Liver (tissue), 3 donors: ENCODE data around the gene NCLN.
"Not testable (repeated sequence)": the region's sequence is repeated elsewhere in the genome, so short reads cannot be mapped to it uniquely, and the experiment has no call there.

Experiments
- EGR1 ChIP-seq, 2 donors: IDR thresholded peaks; 2 replicates each; pipeline ENCODE4 v1.6.1; 2016 to 2018; ENCODE audit warnings: antibody characterized with exemption in 2 of 2, low read depth in 2 of 2
- FOXA1 ChIP-seq: IDR thresholded peaks from 2 replicates; pipeline ENCODE4 v1.6.1; 2016; ENCODE audit warnings: antibody characterized with exemption
- GABPA ChIP-seq, 2 donors: IDR thresholded peaks in 1 of 2; conservative IDR thresholded peaks in 1 of 2; 2 replicates each; pipeline ENCODE4 v1.6.1; 2016; ENCODE audit warnings: antibody characterized with exemption in 2 of 2, mild to moderate bottlenecking in 1 of 2, moderate library complexity in 1 of 2
- NR2F2 ChIP-seq: IDR thresholded peaks from 2 replicates; pipeline ENCODE4 v1.6.1; 2016; ENCODE audit warnings: antibody characterized with exemption
- RAD21 ChIP-seq, 2 donors: IDR thresholded peaks; 2 replicates each; pipeline ENCODE4 v1.6.1; 2016; ENCODE audit warnings: antibody characterized with exemption in 2 of 2, mild to moderate bottlenecking in 2 of 2
- RXRA ChIP-seq, 2 donors: IDR thresholded peaks; 2 replicates each; pipeline ENCODE4 v1.6.1; 2017 to 2018; ENCODE audit warnings: antibody characterized with exemption in 2 of 2, mild to moderate bottlenecking in 1 of 2
- SP1 ChIP-seq: IDR thresholded peaks from 2 replicates; pipeline ENCODE4 v1.6.1; 2018; ENCODE audit warnings: antibody characterized with exemption, mild to moderate bottlenecking
- TAF1 ChIP-seq: conservative IDR thresholded peaks from 2 replicates; pipeline ENCODE4 v1.6.1; 2016; ENCODE audit warnings: antibody characterized with exemption, mild to moderate bottlenecking
- YY1 ChIP-seq: IDR thresholded peaks from 2 replicates; pipeline ENCODE4 v1.6.1; 2016; ENCODE audit warnings: antibody characterized with exemption, mild to moderate bottlenecking
- TF ChIP-seq, protein P1 (sequence below): IDR thresholded peaks from 2 replicates; pipeline ENCODE4 v1.6.1; 2016; ENCODE audit warnings: antibody characterized with exemption
- TF ChIP-seq, protein P2 (sequence below): IDR thresholded peaks from 2 replicates; pipeline ENCODE4 v1.6.1; 2016; ENCODE audit warnings: antibody characterized with exemption
- TF ChIP-seq, protein P3 (sequence below): fragments of 150-350 bp; IDR thresholded peaks from 2 replicates; pipeline ENCODE4 v1.5.1; 2017; ENCODE audit warnings: improper control_type of control experiment, low read depth, low read length; ENCODE audit not compliant: missing input control
- TF ChIP-seq, protein P4 (sequence below): IDR thresholded peaks from 2 replicates; pipeline ENCODE4 v1.6.1; 2016; ENCODE audit warnings: antibody characterized with exemption, mild to moderate bottlenecking
- TF ChIP-seq, protein P5 (sequence below): IDR thresholded peaks from 2 replicates; pipeline ENCODE4 v1.6.1; 2016; ENCODE audit warnings: antibody characterized with exemption
- donor health status: healthy.
- donor health status: healthy.

DNA sequence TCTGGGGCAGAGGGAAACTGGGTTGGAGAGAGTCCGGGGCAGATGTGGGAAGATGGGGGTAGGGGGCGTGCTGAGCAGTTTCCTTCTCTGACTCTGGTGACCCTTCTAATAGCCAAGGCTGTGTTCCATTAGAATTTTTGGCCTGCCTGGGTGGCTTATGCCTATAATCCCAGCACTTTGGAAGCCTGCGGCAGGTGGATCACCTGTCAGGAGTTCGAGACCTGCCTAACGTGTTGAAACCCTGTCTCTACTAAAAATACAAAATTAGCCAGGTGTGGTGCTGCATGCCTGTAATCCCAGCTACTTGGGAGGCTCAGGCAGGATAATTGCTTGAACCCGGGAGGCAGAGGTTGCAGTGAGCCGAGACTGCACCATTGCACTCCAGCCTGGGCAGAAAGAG, 17.2 kb downstream of the NCLN start:
- TF ChIP-seq, protein P1, sequence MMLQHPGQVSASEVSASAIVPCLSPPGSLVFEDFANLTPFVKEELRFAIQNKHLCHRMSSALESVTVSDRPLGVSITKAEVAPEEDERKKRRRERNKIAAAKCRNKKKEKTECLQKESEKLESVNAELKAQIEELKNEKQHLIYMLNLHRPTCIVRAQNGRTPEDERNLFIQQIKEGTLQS = not testable (repeated sequence)
- TF ChIP-seq, protein P2, sequence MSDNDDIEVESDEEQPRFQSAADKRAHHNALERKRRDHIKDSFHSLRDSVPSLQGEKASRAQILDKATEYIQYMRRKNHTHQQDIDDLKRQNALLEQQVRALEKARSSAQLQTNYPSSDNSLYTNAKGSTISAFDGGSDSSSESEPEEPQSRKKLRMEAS = not testable (repeated sequence)
- TF ChIP-seq, protein P3, sequence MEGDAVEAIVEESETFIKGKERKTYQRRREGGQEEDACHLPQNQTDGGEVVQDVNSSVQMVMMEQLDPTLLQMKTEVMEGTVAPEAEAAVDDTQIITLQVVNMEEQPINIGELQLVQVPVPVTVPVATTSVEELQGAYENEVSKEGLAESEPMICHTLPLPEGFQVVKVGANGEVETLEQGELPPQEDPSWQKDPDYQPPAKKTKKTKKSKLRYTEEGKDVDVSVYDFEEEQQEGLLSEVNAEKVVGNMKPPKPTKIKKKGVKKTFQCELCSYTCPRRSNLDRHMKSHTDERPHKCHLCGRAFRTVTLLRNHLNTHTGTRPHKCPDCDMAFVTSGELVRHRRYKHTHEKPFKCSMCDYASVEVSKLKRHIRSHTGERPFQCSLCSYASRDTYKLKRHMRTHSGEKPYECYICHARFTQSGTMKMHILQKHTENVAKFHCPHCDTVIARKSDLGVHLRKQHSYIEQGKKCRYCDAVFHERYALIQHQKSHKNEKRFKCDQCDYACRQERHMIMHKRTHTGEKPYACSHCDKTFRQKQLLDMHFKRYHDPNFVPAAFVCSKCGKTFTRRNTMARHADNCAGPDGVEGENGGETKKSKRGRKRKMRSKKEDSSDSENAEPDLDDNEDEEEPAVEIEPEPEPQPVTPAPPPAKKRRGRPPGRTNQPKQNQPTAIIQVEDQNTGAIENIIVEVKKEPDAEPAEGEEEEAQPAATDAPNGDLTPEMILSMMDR = not testable (repeated sequence)
- TF ChIP-seq, protein P4, sequence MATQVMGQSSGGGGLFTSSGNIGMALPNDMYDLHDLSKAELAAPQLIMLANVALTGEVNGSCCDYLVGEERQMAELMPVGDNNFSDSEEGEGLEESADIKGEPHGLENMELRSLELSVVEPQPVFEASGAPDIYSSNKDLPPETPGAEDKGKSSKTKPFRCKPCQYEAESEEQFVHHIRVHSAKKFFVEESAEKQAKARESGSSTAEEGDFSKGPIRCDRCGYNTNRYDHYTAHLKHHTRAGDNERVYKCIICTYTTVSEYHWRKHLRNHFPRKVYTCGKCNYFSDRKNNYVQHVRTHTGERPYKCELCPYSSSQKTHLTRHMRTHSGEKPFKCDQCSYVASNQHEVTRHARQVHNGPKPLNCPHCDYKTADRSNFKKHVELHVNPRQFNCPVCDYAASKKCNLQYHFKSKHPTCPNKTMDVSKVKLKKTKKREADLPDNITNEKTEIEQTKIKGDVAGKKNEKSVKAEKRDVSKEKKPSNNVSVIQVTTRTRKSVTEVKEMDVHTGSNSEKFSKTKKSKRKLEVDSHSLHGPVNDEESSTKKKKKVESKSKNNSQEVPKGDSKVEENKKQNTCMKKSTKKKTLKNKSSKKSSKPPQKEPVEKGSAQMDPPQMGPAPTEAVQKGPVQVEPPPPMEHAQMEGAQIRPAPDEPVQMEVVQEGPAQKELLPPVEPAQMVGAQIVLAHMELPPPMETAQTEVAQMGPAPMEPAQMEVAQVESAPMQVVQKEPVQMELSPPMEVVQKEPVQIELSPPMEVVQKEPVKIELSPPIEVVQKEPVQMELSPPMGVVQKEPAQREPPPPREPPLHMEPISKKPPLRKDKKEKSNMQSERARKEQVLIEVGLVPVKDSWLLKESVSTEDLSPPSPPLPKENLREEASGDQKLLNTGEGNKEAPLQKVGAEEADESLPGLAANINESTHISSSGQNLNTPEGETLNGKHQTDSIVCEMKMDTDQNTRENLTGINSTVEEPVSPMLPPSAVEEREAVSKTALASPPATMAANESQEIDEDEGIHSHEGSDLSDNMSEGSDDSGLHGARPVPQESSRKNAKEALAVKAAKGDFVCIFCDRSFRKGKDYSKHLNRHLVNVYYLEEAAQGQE = not testable (repeated sequence)
- not testable (repeated sequence) for TF ChIP-seq YY1; EGR1 (IDR thresholded peaks at IDR 0.05; ENCODE audit: low read depth in 2 of 2); RXRA (IDR thresholded peaks at IDR 0.05); SP1; GABPA (IDR thresholded peaks at IDR 0.05 in 1 of 2, conservative IDR thresholded peaks at IDR 0.05 in 1 of 2); TAF1; NR2F2; RAD21 (IDR thresholded peaks at IDR 0.05); FOXA1
- TF ChIP-seq, protein P5, sequence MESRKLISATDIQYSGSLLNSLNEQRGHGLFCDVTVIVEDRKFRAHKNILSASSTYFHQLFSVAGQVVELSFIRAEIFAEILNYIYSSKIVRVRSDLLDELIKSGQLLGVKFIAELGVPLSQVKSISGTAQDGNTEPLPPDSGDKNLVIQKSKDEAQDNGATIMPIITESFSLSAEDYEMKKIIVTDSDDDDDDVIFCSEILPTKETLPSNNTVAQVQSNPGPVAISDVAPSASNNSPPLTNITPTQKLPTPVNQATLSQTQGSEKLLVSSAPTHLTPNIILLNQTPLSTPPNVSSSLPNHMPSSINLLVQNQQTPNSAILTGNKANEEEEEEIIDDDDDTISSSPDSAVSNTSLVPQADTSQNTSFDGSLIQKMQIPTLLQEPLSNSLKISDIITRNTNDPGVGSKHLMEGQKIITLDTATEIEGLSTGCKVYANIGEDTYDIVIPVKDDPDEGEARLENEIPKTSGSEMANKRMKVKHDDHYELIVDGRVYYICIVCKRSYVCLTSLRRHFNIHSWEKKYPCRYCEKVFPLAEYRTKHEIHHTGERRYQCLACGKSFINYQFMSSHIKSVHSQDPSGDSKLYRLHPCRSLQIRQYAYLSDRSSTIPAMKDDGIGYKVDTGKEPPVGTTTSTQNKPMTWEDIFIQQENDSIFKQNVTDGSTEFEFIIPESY = not testable (repeated sequence)
